Muscle layer of colon (tissue), 2 donors: ENCODE measurements around the gene TAF11L7.
"Not testable (repeated sequence)": the region's sequence is repeated elsewhere in the genome, so short reads cannot be mapped to it uniquely, and the experiment has no call there.

ENCODE experiments used
- H3K27ac ChIP-seq: one replicate; pipeline ENCODE4 v1.7.0; 2013; ENCODE audit warnings: low read depth, mild to moderate bottlenecking, low read length, moderate library complexity
- H3K27me3 ChIP-seq, 2 donors: one replicate each; pipeline ENCODE4 v1.7.0; 2013; ENCODE audit warnings: low read length in 2 of 2, mild to moderate bottlenecking in 2 of 2; ENCODE audit not compliant: insufficient read depth in 2 of 2, control insufficient read depth in 1 of 2
- H3K36me3 ChIP-seq: one replicate; pipeline ENCODE4 v1.7.0; 2013; ENCODE audit warnings: mild to moderate bottlenecking, low read length; ENCODE audit not compliant: insufficient read depth
- H3K4me1 ChIP-seq: one replicate; pipeline ENCODE4 v1.7.0; 2013; ENCODE audit warnings: mild to moderate bottlenecking, low read length; ENCODE audit not compliant: insufficient read depth
- H3K4me3 ChIP-seq, 2 donors: one replicate each; pipeline ENCODE4 v1.7.0; 2013; ENCODE audit warnings: low read length in 2 of 2, low read depth in 1 of 2, mild to moderate bottlenecking in 1 of 2, moderate library complexity in 1 of 2
- H3K9ac ChIP-seq: one replicate; pipeline ENCODE4 v1.7.0; 2013; ENCODE audit warnings: low read length
- H3K9me3 ChIP-seq: one replicate; pipeline ENCODE4 v1.7.0; 2013; ENCODE audit warnings: mild to moderate bottlenecking, low read length
- donor health status: abdominal sarcoma.
- donor health status: Adenocarcinoma of cecum.

TAF11L7 gene

DNA sequence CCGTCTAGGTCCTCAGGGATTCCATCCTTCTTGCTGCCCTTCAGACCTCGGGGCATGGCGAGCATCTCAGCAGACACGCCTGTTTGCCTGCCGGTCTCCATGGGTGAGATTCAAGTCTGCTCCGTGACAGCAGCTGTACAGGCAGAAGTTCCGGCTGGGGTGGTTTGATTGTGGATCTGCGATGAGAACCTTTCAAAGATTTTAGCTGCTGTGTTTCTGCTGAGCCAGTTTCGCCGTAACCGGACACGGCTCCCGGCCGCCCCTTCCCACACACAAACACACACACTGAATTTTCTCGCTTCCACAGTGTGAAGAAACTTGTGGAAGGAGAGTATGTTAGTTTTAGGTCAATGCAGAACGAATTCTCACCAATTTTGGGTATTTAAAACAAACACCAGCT, at the start of gene TAF11L7:
TSS of gene TAF11L7 (minus strand) at position 101 of the 400 bp plus-strand sequence.
- not testable (repeated sequence) for H3K9me3 ChIP-seq, H3K27me3 ChIP-seq, H3K4me1 ChIP-seq, H3K4me3 ChIP-seq, H3K36me3 ChIP-seq, H3K9ac ChIP-seq, H3K27ac ChIP-seq

GRCh38 chr5:17634160-17634559, 48.6 kb upstream of the TAF11L7 start, which contains the start of gene TAF11L14:
Gene TAF11L14 (plus strand): TSS chr5:17634460.
- no peak within 1 kb of the TSS for H3K27ac ChIP-seq
- no peaks in the 10 kb centered on the region for H3K9me3 ChIP-seq
- no peak within 1 kb of the TSS for H3K4me3 ChIP-seq
- no peaks in the 10 kb centered on the region for H3K27me3 ChIP-seq
- H3K4me1 ChIP-seq = no peaks in the 10 kb centered on the region
- no peaks in the 10 kb centered on the region for H3K36me3 ChIP-seq
- H3K9ac ChIP-seq = no peak within 1 kb of the TSS

DNA sequence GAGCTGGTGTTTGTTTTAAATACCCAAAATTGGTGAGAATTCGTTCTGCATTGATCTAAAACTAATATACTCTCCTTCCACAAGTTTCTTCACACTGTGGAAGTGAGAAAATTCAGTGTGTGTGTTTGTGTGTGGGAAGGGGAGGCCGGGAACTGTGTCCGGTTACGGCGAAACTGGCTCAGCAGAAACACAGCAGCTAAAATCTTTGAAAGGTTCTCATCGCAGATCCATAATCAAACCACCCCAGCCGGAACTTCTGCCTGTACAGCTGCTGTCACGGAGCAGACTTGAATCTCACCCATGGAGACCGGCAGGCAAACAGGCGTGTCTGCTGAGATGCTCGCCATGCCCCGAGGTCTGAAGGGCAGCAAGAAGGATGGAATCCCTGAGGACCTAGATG, 46.2 kb upstream of the TAF11L7 start, which contains the start of gene TAF11L13:
TSS of gene TAF11L13 (plus strand) at position 301 of the 400 bp plus-strand sequence.
- H3K4me1 ChIP-seq, H3K27me3 ChIP-seq, H3K9me3 ChIP-seq, H3K36me3 ChIP-seq, H3K4me3 ChIP-seq, H3K9ac ChIP-seq, H3K27ac ChIP-seq: not testable (repeated sequence)

DNA sequence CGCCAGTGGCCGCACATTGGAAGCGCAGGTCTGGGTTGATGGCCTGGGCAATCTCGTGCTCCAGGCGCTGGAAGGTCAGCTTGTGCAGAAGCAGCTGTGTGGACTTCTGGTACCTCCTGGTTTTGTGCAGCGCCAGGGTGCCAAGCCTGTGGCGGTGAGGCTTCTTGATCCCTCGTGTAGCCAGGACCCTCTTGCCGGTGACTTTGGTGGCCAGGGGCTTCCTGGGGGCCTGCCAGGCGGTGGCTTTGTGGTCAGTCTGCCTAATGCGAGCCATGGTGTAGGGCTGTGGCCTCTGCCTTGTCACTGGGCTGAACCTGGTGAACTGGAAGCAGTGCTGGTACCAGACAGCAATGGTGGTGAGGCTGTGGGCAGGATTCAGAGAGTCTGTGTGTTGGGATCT, 40.1 kb upstream of the TAF11L7 start:
- Histone ChIP-seq H3K27me3 (no peaks in the 10 kb centered on the region), H3K9me3 (no peaks in the 10 kb centered on the region), H3K9ac (no peak overlapping the region), H3K4me1 (no peaks in the 10 kb centered on the region), H3K27ac (no peak overlapping the region), H3K4me3 (no peak overlapping the region), H3K36me3 (no peaks in the 10 kb centered on the region)

GRCh38 chr5:17620627-17621026, 35.1 kb upstream of the TAF11L7 start:
- H3K27me3 ChIP-seq = no peaks in the 10 kb centered on the region
- H3K9ac ChIP-seq = no peak overlapping the region
- H3K27ac ChIP-seq = no peak overlapping the region
- no peaks in the 10 kb centered on the region for H3K36me3 ChIP-seq
- no peaks in the 10 kb centered on the region for H3K4me1 ChIP-seq
- H3K9me3 ChIP-seq = no peaks in the 10 kb centered on the region
- H3K4me3 ChIP-seq = no peak overlapping the region

DNA sequence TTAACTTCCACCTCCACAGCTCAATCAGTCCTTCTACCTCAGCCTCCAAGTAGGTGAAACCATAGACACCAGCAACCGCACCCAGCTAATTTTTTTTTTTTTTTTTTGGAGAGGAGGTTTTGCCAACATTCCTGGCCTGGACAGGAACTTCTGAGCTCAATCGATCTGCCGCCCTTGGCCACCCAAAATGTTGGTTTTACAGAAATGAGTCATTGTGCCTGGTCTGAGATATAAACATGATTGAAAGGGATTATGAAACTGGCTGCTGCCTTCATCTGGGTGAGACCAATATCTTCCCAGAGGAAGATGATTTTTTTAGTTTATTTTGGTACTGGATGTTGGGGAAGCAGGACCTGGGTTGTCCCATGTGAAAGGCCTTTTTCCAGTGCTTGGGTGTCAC, 33.8 kb upstream of the TAF11L7 start:
- Histone ChIP-seq H3K9me3 (no peaks in the 10 kb centered on the region), H3K4me3 (no peak overlapping the region), H3K27me3 (no peaks in the 10 kb centered on the region), H3K36me3 (no peaks in the 10 kb centered on the region), H3K4me1 (no peaks in the 10 kb centered on the region), H3K9ac (no peak overlapping the region), H3K27ac (no peak overlapping the region)

DNA sequence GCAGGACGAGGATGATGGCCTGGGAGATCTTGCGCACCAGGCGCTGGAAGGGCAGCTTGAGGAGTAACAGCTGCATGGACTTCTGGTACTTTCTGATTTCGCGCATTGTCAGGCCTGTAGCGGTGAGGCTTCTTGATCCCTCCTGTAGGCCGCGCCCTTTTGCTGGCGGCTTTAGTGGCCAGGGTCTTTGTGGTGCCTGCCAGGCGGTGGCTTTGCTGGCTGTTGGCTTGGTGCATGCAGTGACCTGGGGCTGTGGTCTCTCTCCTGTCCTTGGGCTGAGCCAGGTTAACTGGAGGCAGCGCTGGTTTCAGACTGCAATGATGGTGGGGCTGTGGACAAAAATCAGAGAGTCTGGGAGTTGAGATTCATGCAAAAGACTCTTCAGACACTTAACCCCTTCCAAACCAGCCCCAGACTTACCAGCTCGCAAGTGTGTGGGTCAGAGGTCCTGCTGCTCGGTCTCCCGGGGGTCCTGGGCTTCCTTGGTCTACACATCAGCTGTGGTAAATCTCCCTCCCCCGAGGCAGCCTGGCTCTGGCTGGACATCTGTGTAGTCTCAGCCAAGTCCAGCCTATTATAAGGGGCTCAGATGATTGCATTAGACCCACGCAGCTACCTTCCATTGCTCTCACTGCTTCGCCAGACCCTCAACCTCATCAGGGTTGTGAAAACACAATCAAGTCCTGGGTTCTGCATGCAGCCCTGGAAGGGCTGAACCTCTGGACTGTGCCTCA, 29.5 kb upstream of the TAF11L7 start:
- Histone ChIP-seq H3K9me3 (no peaks in the 10 kb centered on the region), H3K27me3 (no peaks in the 10 kb centered on the region), H3K9ac (no peak overlapping the region), H3K4me1 (no peaks in the 10 kb centered on the region), H3K4me3 (no peak overlapping the region), H3K36me3 (no peaks in the 10 kb centered on the region), H3K27ac (no peak overlapping the region)

- not testable (repeated sequence) for H3K9ac ChIP-seq, H3K9me3 ChIP-seq, H3K27me3 ChIP-seq, H3K4me1 ChIP-seq, H3K36me3 ChIP-seq, H3K27ac ChIP-seq, H3K4me3 ChIP-seq
These were observed 24.5 kb upstream of the TAF11L7 start, which contains the start of gene TAF11L12 for GRCh38 chr5:17610092-17610491. Gene TAF11L12 (plus strand): TSS chr5:17610392.

- H3K36me3 ChIP-seq, H3K27me3 ChIP-seq, H3K27ac ChIP-seq, H3K9ac ChIP-seq, H3K9me3 ChIP-seq, H3K4me3 ChIP-seq, H3K4me1 ChIP-seq: not testable (repeated sequence)
These were observed 21.9 kb upstream of the TAF11L7 start for GRCh38 chr5:17607461-17607860.

GRCh38 chr5:17604951-17605350, 19.4 kb upstream of the TAF11L7 start:
- H3K36me3 ChIP-seq = no peaks in the 10 kb centered on the region
- no peaks in the 10 kb centered on the region for H3K4me1 ChIP-seq
- no peaks in the 10 kb centered on the region for H3K9me3 ChIP-seq
- no peak overlapping the region for H3K4me3 ChIP-seq
- H3K27me3 ChIP-seq = no peaks in the 10 kb centered on the region
- H3K9ac ChIP-seq = no peak overlapping the region
- no peak overlapping the region for H3K27ac ChIP-seq

DNA sequence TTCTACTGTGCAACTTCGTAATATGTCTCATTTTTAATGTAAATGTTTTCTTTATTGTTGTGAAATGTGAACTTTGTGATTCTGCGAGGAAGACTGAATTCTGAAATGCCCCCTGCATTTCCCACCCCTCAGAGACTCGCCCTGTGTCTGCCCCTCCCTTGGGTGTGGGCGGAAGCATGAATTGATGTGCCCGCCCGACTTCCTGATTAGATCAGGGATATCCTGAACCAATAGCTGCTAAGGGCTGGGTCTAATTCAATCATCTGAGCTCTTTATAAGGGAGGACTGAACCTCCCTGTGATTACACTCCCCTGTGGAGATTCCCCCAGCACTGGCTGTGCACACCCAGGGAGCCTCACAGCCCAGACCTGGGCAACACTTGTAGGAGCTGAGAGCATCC, 18.3 kb upstream of the TAF11L7 start, which contains the start of gene TAF11L11:
TSS of gene TAF11L11 (plus strand) at position 304 of the 400 bp plus-strand sequence.
- not testable (repeated sequence) for H3K4me1 ChIP-seq, H3K27ac ChIP-seq, H3K27me3 ChIP-seq, H3K4me3 ChIP-seq, H3K36me3 ChIP-seq, H3K9me3 ChIP-seq, H3K9ac ChIP-seq

DNA sequence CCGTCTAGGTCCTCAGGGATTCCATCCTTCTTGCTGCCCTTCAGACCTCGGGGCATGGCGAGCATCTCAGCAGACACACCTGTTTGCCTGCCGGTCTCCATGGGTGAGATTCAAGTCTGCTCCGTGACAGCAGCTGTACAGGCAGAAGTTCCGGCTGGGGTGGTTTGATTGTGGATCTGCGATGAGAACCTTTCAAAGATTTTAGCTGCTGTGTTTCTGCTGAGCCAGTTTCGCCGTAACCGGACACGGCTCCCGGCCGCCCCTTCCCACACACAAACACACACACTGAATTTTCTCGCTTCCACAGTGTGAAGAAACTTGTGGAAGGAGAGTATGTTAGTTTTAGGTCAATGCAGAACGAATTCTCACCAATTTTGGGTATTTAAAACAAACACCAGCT, 12.2 kb upstream of the TAF11L7 start, which contains the start of gene TAF11L10:
TSS of gene TAF11L10 (minus strand) at position 101 of the 400 bp plus-strand sequence.
- H3K9ac ChIP-seq, H3K4me3 ChIP-seq, H3K27me3 ChIP-seq, H3K9me3 ChIP-seq, H3K27ac ChIP-seq, H3K4me1 ChIP-seq, H3K36me3 ChIP-seq: not testable (repeated sequence)
